Right lobe of liver (tissue), 4 donors: ENCODE results near the gene SRPK3.

Experiments
- POLR2A ChIP-seq: fragments of 450-650 bp; IDR thresholded peaks from one replicate; pipeline ENCODE4 v1.6.1; 2017; ENCODE audit warnings: antibody characterized with exemption, mild to moderate bottlenecking
- TF ChIP-seq, protein P1 (sequence below), 4 donors: fragments of 200-600 bp in 3 of 4; fragments of 450-650 bp in 1 of 4; IDR thresholded peaks; one replicate each; pipeline versions ENCODE4 v1.5.1 to v1.8.0; 2016 to 2022; ENCODE audit warnings: antibody characterized with exemption in 4 of 4, mild to moderate bottlenecking in 2 of 4
- donor health status: DM: no; HTN: no; CAD: no.
- donor health status: DM: no; HTN: no; CAD: no.
- donor health status: DM: no; HTN: yes; CAD: no.

DNA sequence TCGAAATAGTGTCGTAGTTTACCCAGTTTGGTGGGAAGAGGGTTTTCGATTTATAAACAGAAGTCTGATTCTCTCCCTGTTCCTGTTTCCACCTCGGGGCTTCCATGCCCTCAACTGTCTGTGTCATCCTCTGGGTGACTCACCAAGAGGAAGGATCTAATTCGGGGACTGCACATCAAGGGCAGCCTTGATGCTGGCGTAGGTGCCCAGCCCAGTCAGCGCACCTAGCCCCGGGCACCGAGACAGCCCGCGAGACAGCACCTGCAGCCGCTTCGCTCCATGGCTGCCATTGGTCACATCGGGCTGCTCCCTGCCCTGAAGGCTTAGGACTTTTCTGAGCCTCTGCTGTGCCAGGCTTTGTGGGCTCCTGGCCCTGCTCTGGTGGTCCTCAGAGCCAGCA is 48.4 kb upstream of the SRPK3 start:
- TF ChIP-seq POLR2A, result no peak
- TF ChIP-seq, protein P1, sequence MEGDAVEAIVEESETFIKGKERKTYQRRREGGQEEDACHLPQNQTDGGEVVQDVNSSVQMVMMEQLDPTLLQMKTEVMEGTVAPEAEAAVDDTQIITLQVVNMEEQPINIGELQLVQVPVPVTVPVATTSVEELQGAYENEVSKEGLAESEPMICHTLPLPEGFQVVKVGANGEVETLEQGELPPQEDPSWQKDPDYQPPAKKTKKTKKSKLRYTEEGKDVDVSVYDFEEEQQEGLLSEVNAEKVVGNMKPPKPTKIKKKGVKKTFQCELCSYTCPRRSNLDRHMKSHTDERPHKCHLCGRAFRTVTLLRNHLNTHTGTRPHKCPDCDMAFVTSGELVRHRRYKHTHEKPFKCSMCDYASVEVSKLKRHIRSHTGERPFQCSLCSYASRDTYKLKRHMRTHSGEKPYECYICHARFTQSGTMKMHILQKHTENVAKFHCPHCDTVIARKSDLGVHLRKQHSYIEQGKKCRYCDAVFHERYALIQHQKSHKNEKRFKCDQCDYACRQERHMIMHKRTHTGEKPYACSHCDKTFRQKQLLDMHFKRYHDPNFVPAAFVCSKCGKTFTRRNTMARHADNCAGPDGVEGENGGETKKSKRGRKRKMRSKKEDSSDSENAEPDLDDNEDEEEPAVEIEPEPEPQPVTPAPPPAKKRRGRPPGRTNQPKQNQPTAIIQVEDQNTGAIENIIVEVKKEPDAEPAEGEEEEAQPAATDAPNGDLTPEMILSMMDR (IDR thresholded peaks at IDR 0.05), result no peak
